Measurements from ENCODE around the gene GMPPA.

Gene GMPPA

GRCh38 chr2:219478916-219479315 is 19.8 kb upstream of the GMPPA start:
- Histone ChIP-seq H3K27me3 (ENCODE audit: insufficient read depth, low read length) (peaks cover 27% of the 10 kb centered on the region), H3K9ac (ENCODE audit: low read depth, low read length) (no peak overlapping the region), H3K9me3 (ENCODE audit: insufficient read depth, low read depth, low read length) (no peaks in the 10 kb centered on the region), H3K4me3 (ENCODE audit: low read length) (no peak overlapping the region), H3K36me3 (ENCODE audit: insufficient read depth, low read depth, low read length) (peaks cover 7% of the 10 kb centered on the region; the same call in 1 of the 2 replicates), H3K27ac (ENCODE audit: low read length) (no peak overlapping the region), H3K4me1 (ENCODE audit: insufficient read depth, low read length) (peaks cover 4% of the 10 kb centered on the region; the same call in 1 of the 2 replicates)

GRCh38 chr2:219480004-219480403 is 18.7 kb upstream of the GMPPA start:
- Histone ChIP-seq H3K9ac (ENCODE audit: low read depth, low read length) (no peak overlapping the region), H3K4me3 (ENCODE audit: low read length) (no peak overlapping the region), H3K9me3 (ENCODE audit: insufficient read depth, low read depth, low read length) (no peaks in the 10 kb centered on the region), H3K27ac (ENCODE audit: low read length) (no peak overlapping the region), H3K27me3 (ENCODE audit: insufficient read depth, low read length) (peaks cover 38% of the 10 kb centered on the region), H3K4me1 (ENCODE audit: insufficient read depth, low read length) (peaks cover 4% of the 10 kb centered on the region; the same call in 1 of the 2 replicates), H3K36me3 (ENCODE audit: insufficient read depth, low read depth, low read length) (peaks cover 7% of the 10 kb centered on the region; the same call in 1 of the 2 replicates)

GRCh38 chr2:219482674-219483405 is 15.9 kb upstream of the GMPPA start:
- Histone ChIP-seq H3K4me3 (ENCODE audit: low read length) (no peak overlapping the region), H3K27me3 (ENCODE audit: insufficient read depth, low read length) (peaks cover 67% of the 10 kb centered on the region), H3K36me3 (ENCODE audit: insufficient read depth, low read depth, low read length) (peaks cover 7% of the 10 kb centered on the region; the same call in 1 of the 2 replicates), H3K4me1 (ENCODE audit: insufficient read depth, low read length) (peaks cover 16% of the 10 kb centered on the region), H3K9ac (ENCODE audit: low read depth, low read length) (no peak overlapping the region), H3K9me3 (ENCODE audit: insufficient read depth, low read depth, low read length) (no peaks in the 10 kb centered on the region), H3K27ac (ENCODE audit: low read length) (no peak overlapping the region)

- peaks cover 7% of the 10 kb centered on the region; the same call in 1 of the 2 replicates for H3K36me3 ChIP-seq (ENCODE audit: insufficient read depth, low read depth, low read length)
- H3K27ac ChIP-seq (ENCODE audit: low read length), result no peak overlapping the region
- peaks cover 16% of the 10 kb centered on the region for H3K4me1 ChIP-seq (ENCODE audit: insufficient read depth, low read length)
- H3K27me3 ChIP-seq (ENCODE audit: insufficient read depth, low read length), result peaks cover 73% of the 10 kb centered on the region
- H3K9ac ChIP-seq (ENCODE audit: low read depth, low read length), result no peak overlapping the region
- H3K4me3 ChIP-seq (ENCODE audit: low read length), result peak overlapping the region; percentile 50; the same call in 1 of the 2 replicates
- H3K9me3 ChIP-seq (ENCODE audit: insufficient read depth, low read depth, low read length), result no peaks in the 10 kb centered on the region
These were observed 15.0 kb upstream of the GMPPA start for GRCh38 chr2:219483451-219484342.

GRCh38 chr2:219484343-219485200 is 14.1 kb upstream of the GMPPA start:
- H3K27ac ChIP-seq (ENCODE audit: low read length), result no peak overlapping the region
- H3K4me3 ChIP-seq (ENCODE audit: low read length), result peak overlapping the region; percentile 50; the same call in 1 of the 2 replicates
- H3K9ac ChIP-seq (ENCODE audit: low read depth, low read length), result no peak overlapping the region
- peaks cover 73% of the 10 kb centered on the region for H3K27me3 ChIP-seq (ENCODE audit: insufficient read depth, low read length)
- H3K9me3 ChIP-seq (ENCODE audit: insufficient read depth, low read depth, low read length), result no peaks in the 10 kb centered on the region
- peaks cover 7% of the 10 kb centered on the region; the same call in 1 of the 2 replicates for H3K36me3 ChIP-seq (ENCODE audit: insufficient read depth, low read depth, low read length)
- peaks cover 16% of the 10 kb centered on the region for H3K4me1 ChIP-seq (ENCODE audit: insufficient read depth, low read length)

GRCh38 chr2:219485201-219485580 is 13.5 kb upstream of the GMPPA start:
- Histone ChIP-seq H3K9ac (ENCODE audit: low read depth, low read length) (no peak overlapping the region), H3K9me3 (ENCODE audit: insufficient read depth, low read depth, low read length) (no peaks in the 10 kb centered on the region), H3K27ac (ENCODE audit: low read length) (no peak overlapping the region), H3K36me3 (ENCODE audit: insufficient read depth, low read depth, low read length) (peaks cover 7% of the 10 kb centered on the region; the same call in 1 of the 2 replicates), H3K4me3 (ENCODE audit: low read length) (peak overlapping the region; percentile 50; the same call in 1 of the 2 replicates), H3K4me1 (ENCODE audit: insufficient read depth, low read length) (peaks cover 16% of the 10 kb centered on the region), H3K27me3 (ENCODE audit: insufficient read depth, low read length) (peaks cover 73% of the 10 kb centered on the region)

GRCh38 chr2:219486380-219486959 is 12.2 kb upstream of the GMPPA start:
- Histone ChIP-seq H3K9me3 (ENCODE audit: insufficient read depth, low read depth, low read length) (no peaks in the 10 kb centered on the region), H3K36me3 (ENCODE audit: insufficient read depth, low read depth, low read length) (peaks cover 4% of the 10 kb centered on the region; the same call in 1 of the 2 replicates), H3K4me1 (ENCODE audit: insufficient read depth, low read length) (peaks cover 16% of the 10 kb centered on the region), H3K9ac (ENCODE audit: low read depth, low read length) (no peak overlapping the region), H3K4me3 (ENCODE audit: low read length) (peak overlapping the region; percentile 22; the same call in 1 of the 2 replicates), H3K27me3 (ENCODE audit: insufficient read depth, low read length) (peaks cover 73% of the 10 kb centered on the region), H3K27ac (ENCODE audit: low read length) (no peak overlapping the region)

- peaks cover 63% of the 10 kb centered on the region for H3K27me3 ChIP-seq (ENCODE audit: insufficient read depth, low read length)
- no peaks in the 10 kb centered on the region for H3K36me3 ChIP-seq (ENCODE audit: insufficient read depth, low read depth, low read length)
- no peaks in the 10 kb centered on the region for H3K9me3 ChIP-seq (ENCODE audit: insufficient read depth, low read depth, low read length)
- peaks cover 18% of the 10 kb centered on the region for H3K4me1 ChIP-seq (ENCODE audit: insufficient read depth, low read length)
- H3K4me3 ChIP-seq (ENCODE audit: low read length), result no peak overlapping the region
- no peak overlapping the region for H3K27ac ChIP-seq (ENCODE audit: low read length)
- no peak overlapping the region for H3K9ac ChIP-seq (ENCODE audit: low read depth, low read length)
These were observed 10.4 kb upstream of the GMPPA start for GRCh38 chr2:219488149-219488843.

GRCh38 chr2:219488844-219489194 is 9.9 kb upstream of the GMPPA start:
- Histone ChIP-seq H3K27me3 (ENCODE audit: insufficient read depth, low read length) (peaks cover 63% of the 10 kb centered on the region), H3K4me1 (ENCODE audit: insufficient read depth, low read length) (peaks cover 18% of the 10 kb centered on the region), H3K9ac (ENCODE audit: low read depth, low read length) (no peak overlapping the region), H3K4me3 (ENCODE audit: low read length) (no peak overlapping the region), H3K27ac (ENCODE audit: low read length) (no peak overlapping the region), H3K9me3 (ENCODE audit: insufficient read depth, low read depth, low read length) (no peaks in the 10 kb centered on the region), H3K36me3 (ENCODE audit: insufficient read depth, low read depth, low read length) (no peaks in the 10 kb centered on the region)

GRCh38 chr2:219489315-219489714 is 9.4 kb upstream of the GMPPA start:
- Histone ChIP-seq H3K27me3 (ENCODE audit: insufficient read depth, low read length) (peaks cover 62% of the 10 kb centered on the region), H3K27ac (ENCODE audit: low read length) (no peak overlapping the region), H3K36me3 (ENCODE audit: insufficient read depth, low read depth, low read length) (no peaks in the 10 kb centered on the region), H3K9me3 (ENCODE audit: insufficient read depth, low read depth, low read length) (no peaks in the 10 kb centered on the region), H3K4me1 (ENCODE audit: insufficient read depth, low read length) (peaks cover 18% of the 10 kb centered on the region), H3K4me3 (ENCODE audit: low read length) (no peak overlapping the region), H3K9ac (ENCODE audit: low read depth, low read length) (no peak overlapping the region)

Data from iPS-20b (cell line).